PC-9 (cell line): ENCODE measurements around the gene FUBP1. TPM values are rescaled to one million over a fixed set of nuclear protein-coding genes. Genes with fewer than 3 reads are reported as not detected.

Experiments
- BruUV-seq: library from RNA; stranded (reverse); fragments of 400-500 nt; replicated peaks from 2 replicates; lab custom pipeline; 2021; lab: Mats Ljungman, UMichigan
- CTCF ChIA-PET: fragments of 300-600 bp; sonication (Branson Sonifier 250); formaldehyde crosslinking; loops from one replicate; lab custom pipeline; 2022; ENCODE audit warnings: antibody characterized with exemption; lab: Charles Lee
- POLR2A ChIA-PET: fragments of 300-600 bp; sonication (Branson Sonifier 250); formaldehyde crosslinking; loops from one replicate; lab custom pipeline; 2022; ENCODE audit warnings: antibody characterized with exemption; ENCODE audit not compliant: unreplicated experiment; lab: Charles Lee
- DNase-seq, 2 experiments: peaks; one replicate each; pipeline versions ENCODE4 v3.0.0 to v3.0.0-alpha.2; 2015 to 2022; ENCODE audit warnings: mixed read lengths in 1 of 2
- H2AFZ ChIP-seq: fragments of 200-600 bp; sonication (generic); 2 replicates; pipeline ENCODE4 v1.8.1; 2017; ENCODE audit warnings: antibody characterized with exemption
- H3F3A ChIP-seq: fragments of 200-600 bp; sonication (generic); 2 replicates; pipeline ENCODE4 v1.8.1; 2017; ENCODE audit warnings: antibody characterized with exemption, mild to moderate bottlenecking, low read depth; ENCODE audit not compliant: insufficient read depth
- H3K27ac ChIP-seq: fragments of 200-600 bp; sonication (generic); 2 replicates; pipeline ENCODE4 v1.6.1; 2016; ENCODE audit warnings: mixed run types
- H3K27me3 ChIP-seq: fragments of 200-600 bp; sonication (generic); 2 replicates; pipeline ENCODE4 v1.6.1; 2016; ENCODE audit warnings: low read depth, mixed run types; ENCODE audit not compliant: insufficient read depth
- H3K36me3 ChIP-seq: fragments of 200-600 bp; sonication (generic); 2 replicates; pipeline ENCODE4 v1.6.1; 2016; ENCODE audit warnings: low read depth, mixed run types
- H3K4me1 ChIP-seq: fragments of 200-600 bp; sonication (generic); replicated peaks from 2 replicates; pipeline ENCODE4 v1.6.1; 2016; ENCODE audit warnings: mixed run types; ENCODE audit not compliant: insufficient read depth
- H3K4me2 ChIP-seq: fragments of 200-600 bp; sonication (generic); 2 replicates; pipeline ENCODE4 v1.6.1; 2017; ENCODE audit warnings: mixed run types
- H3K4me3 ChIP-seq: fragments of 200-600 bp; sonication (generic); 2 replicates; pipeline ENCODE4 v1.6.1; 2016; ENCODE audit warnings: mixed run types
- H3K79me2 ChIP-seq: fragments of 200-600 bp; sonication (generic); 2 replicates; pipeline ENCODE4 v1.6.1; 2017; ENCODE audit warnings: low read depth, mixed run types
- H3K9me2 ChIP-seq: fragments of 200-600 bp; sonication (generic); 2 replicates; pipeline ENCODE4 v1.8.1; 2017; ENCODE audit warnings: mild to moderate bottlenecking; ENCODE audit not compliant: insufficient read depth
- H3K9me3 ChIP-seq: fragments of 200-600 bp; sonication (generic); 2 replicates; pipeline ENCODE4 v1.8.1; 2016; ENCODE audit warnings: low read depth; ENCODE audit not compliant: insufficient read depth
- H4K20me1 ChIP-seq: fragments of 200-600 bp; sonication (generic); 2 replicates; pipeline ENCODE4 v1.8.1; 2017; ENCODE audit not compliant: insufficient read depth
- CTCF ChIP-seq: fragments of 200-600 bp; sonication (generic); conservative IDR thresholded peaks from 2 replicates; pipeline ENCODE4 v1.6.1; 2017; ENCODE audit warnings: mixed run types, antibody characterized with exemption, mild to moderate bottlenecking, moderate library complexity
- EZH2 ChIP-seq: fragments of 200-600 bp; sonication (generic); IDR thresholded peaks from 2 replicates; pipeline ENCODE4 v1.8.0; 2017; ENCODE audit warnings: antibody characterized with exemption, low read depth
- intact Hi-C: fragments of 100-400 bp; cut with micrococcal nuclease; formaldehyde crosslinking; loops from one replicate; pipeline ENCODE4 v1.10.0; 2022; ENCODE audit not compliant: unreplicated experiment
- total RNA-seq: library from RNA; stranded (reverse); gene quantifications from 2 replicates; pipeline ENCODE4 v1.2.3, GENCODE V29; 2021

Gene FUBP1
- total RNA-seq, 1 experiment from 2014 or later = 152 TPM

GRCh38 chr1:77955709-77956108 is 23.2 kb downstream of the FUBP1 start:
- Histone ChIP-seq H2AFZ (no peak overlapping the region), H3K79me2 (peaks cover 20% of the 10 kb centered on the region), H3K9me2 (no peaks in the 10 kb centered on the region), H3K36me3 (peaks cover 62% of the 10 kb centered on the region), H3K27me3 (no peaks in the 10 kb centered on the region), H4K20me1 (peaks cover 64% of the 10 kb centered on the region), H3F3A (peaks cover 13% of the 10 kb centered on the region), H3K27ac (no peak overlapping the region), H3K4me1 (no peaks in the 10 kb centered on the region), H3K4me2 (no peak overlapping the region), H3K4me3 (no peak overlapping the region), H3K9me3 (no peaks in the 10 kb centered on the region)
- TF ChIP-seq EZH2 (no peak), CTCF (no peak)
- BruUV-seq = no TSS peak
- intact Hi-C loops = no loop called here
- CTCF ChIA-PET = no interaction called here
- POLR2A ChIA-PET = no interaction called here
- no peak for DNase-seq

GRCh38 chr1:77954521-77954920 is 24.4 kb downstream of the FUBP1 start:
- no peak for DNase-seq
- Histone ChIP-seq H3F3A (peaks cover 18% of the 10 kb centered on the region), H3K27ac (no peak overlapping the region), H3K27me3 (no peaks in the 10 kb centered on the region), H3K4me3 (no peak overlapping the region), H3K4me2 (no peak overlapping the region), H3K36me3 (peaks cover 62% of the 10 kb centered on the region), H3K9me2 (no peaks in the 10 kb centered on the region), H3K4me1 (no peaks in the 10 kb centered on the region), H3K79me2 (peaks cover 12% of the 10 kb centered on the region), H3K9me3 (no peaks in the 10 kb centered on the region), H2AFZ (no peak overlapping the region), H4K20me1 (peaks cover 63% of the 10 kb centered on the region)
- POLR2A ChIA-PET = no interaction called here
- CTCF ChIA-PET = no interaction called here
- TF ChIP-seq EZH2 (no peak), CTCF (no peak)
- no TSS peak for BruUV-seq
- intact Hi-C loops = no loop called here

GRCh38 chr1:77953907-77954306 is 25.0 kb downstream of the FUBP1 start:
- no peak overlapping the region for H3K4me2 ChIP-seq
- H3K4me1 ChIP-seq = no peaks in the 10 kb centered on the region
- no peak for DNase-seq
- H3K27me3 ChIP-seq = no peaks in the 10 kb centered on the region
- no peak overlapping the region for H3K4me3 ChIP-seq
- H2AFZ ChIP-seq = no peak overlapping the region
- POLR2A ChIA-PET = no interaction called here
- peaks cover 10% of the 10 kb centered on the region for H3K79me2 ChIP-seq
- BruUV-seq = no TSS peak
- peaks cover 17% of the 10 kb centered on the region for H3F3A ChIP-seq
- TF ChIP-seq EZH2 (no peak), CTCF (no peak)
- H3K27ac ChIP-seq = no peak overlapping the region
- no peaks in the 10 kb centered on the region for H3K9me2 ChIP-seq
- H3K9me3 ChIP-seq = no peaks in the 10 kb centered on the region
- CTCF ChIA-PET = no interaction called here
- peaks cover 65% of the 10 kb centered on the region for H3K36me3 ChIP-seq
- intact Hi-C loops = no loop called here
- H4K20me1 ChIP-seq = peaks cover 62% of the 10 kb centered on the region
